ENCODE data around the gene COL17A1.

- TF ChIP-seq CTCF (conservative IDR thresholded peaks at IDR 0.05; ENCODE audit: low read depth, low read length) = no peak
- no peak for TF ChIP-seq EZH2phosphoT487 (IDR thresholded peaks at IDR 0.05; ENCODE audit: borderline replicate concordance, low read length)
These were observed 100.0 kb downstream of the COL17A1 start for GRCh38 chr10:103985726-103986125.
